Activated CD4-positive, alpha-beta T cell treated with anti-CD3 and anti-CD28 coated beads for 36 hours (primary cell): Measurements from ENCODE around the gene GNL1. TPM values are rescaled to one million over a fixed set of nuclear protein-coding genes. Genes with fewer than 3 reads are reported as not detected.
A peak's percentile ranks its signal among the peaks of the same experiment; 100 is the strongest.
"Not testable (repeated sequence)": the region's sequence is repeated elsewhere in the genome, so short reads cannot be mapped to it uniquely, and the experiment has no call there.

Experiments used
- ATAC-seq: fragments of 200-7000 bp; cut with Tn5 transposase; one replicate; pipeline ENCODE4 v1.10.0; 2021; ENCODE audit warnings: mild to moderate bottlenecking, moderate library complexity
- CTCF ChIA-PET: fragments of 350-600 bp; sonication (Branson Sonifier 250); formaldehyde crosslinking; loops from one replicate; lab custom pipeline; 2021; ENCODE audit warnings: antibody characterized with exemption; lab: Charles Lee
- POLR2A ChIA-PET: fragments of 350-600 bp; sonication (Branson Sonifier 250); formaldehyde crosslinking; loops from one replicate; lab custom pipeline; 2021; ENCODE audit warnings: antibody characterized with exemption, inconsistent platforms; lab: Charles Lee
- DNase-seq: peaks from one replicate; pipeline ENCODE4 v3.0.0-alpha.2; 2020
- H3K27ac Mint-ChIP-seq: one replicate; pipeline ENCODE4 v1.8.0; 2021; ENCODE audit warnings: mixed read lengths
- H3K27me3 Mint-ChIP-seq: one replicate; pipeline ENCODE4 v1.8.0; 2021; ENCODE audit warnings: mixed read lengths
- H3K36me3 Mint-ChIP-seq: one replicate; pipeline ENCODE4 v1.8.0; 2021; ENCODE audit warnings: low read depth, mixed read lengths
- H3K4me1 Mint-ChIP-seq: one replicate; pipeline ENCODE4 v1.8.0; 2021; ENCODE audit warnings: mixed read lengths
- H3K4me3 Mint-ChIP-seq: one replicate; pipeline ENCODE4 v1.8.0; 2021; ENCODE audit warnings: mild to moderate bottlenecking, moderate library complexity, mixed read lengths
- H3K9me3 Mint-ChIP-seq: one replicate; pipeline ENCODE4 v1.8.0; 2021; ENCODE audit warnings: low read depth, mixed read lengths
- intact Hi-C, 2 experiments: fragments of 100-400 bp; cut with DNase I in 1 of 2; cut with micrococcal nuclease in 1 of 2; formaldehyde crosslinking; loops; one replicate each; pipeline versions ENCODE4 v1.14.2 to v1.15.1; 2022 to 2024; cut with DNase I, micrococcal nuclease
- total RNA-seq, 2 experiments: library from RNA; stranded (reverse); gene quantifications; one replicate each; pipeline ENCODE4 v1.2.3, GENCODE V29; 2021

Gene GNL1
- total RNA-seq, 2 experiments from 2014 or later = 91.3 to 104 TPM

GRCh38 chr6:30537931-30538330, 18.4 kb downstream of the GNL1 start:
- DNase-seq (no peak), ATAC-seq (no peak)
- no peaks in the 10 kb centered on the region for H3K27me3 Mint-ChIP-seq
- ChIA-PET CTCF (interaction anchor here (1.6 to 15.2 kb wide), 4 partner anchors 27 to 55 kb away, joined by 6 to 386 read pairs (median 120); no protein-coding TSS in a partner anchor), POLR2A (no interaction called here)
- no peak overlapping the region for H3K27ac Mint-ChIP-seq
- H3K4me1 Mint-ChIP-seq = peaks cover 35% of the 10 kb centered on the region
- H3K36me3 Mint-ChIP-seq = no peaks in the 10 kb centered on the region
- H3K4me3 Mint-ChIP-seq = no peak overlapping the region
- intact Hi-C loops = loop anchor here in 1 of 2 experiments (1.0 kb wide), 1 partner anchor 10 kb away; no protein-coding TSS in a partner anchor
- no peaks in the 10 kb centered on the region for H3K9me3 Mint-ChIP-seq

GRCh38 chr6:30533460-30534294, 22.6 kb downstream of the GNL1 start:
- no peaks in the 10 kb centered on the region for H3K27me3 Mint-ChIP-seq
- CTCF ChIA-PET = interaction anchor here (1.1 to 4.9 kb wide), 7 partner anchors 9 to 292 kb away, joined by 3 to 111 read pairs (median 19); no protein-coding TSS in a partner anchor
- intact Hi-C loops = loop anchor here in 1 of 2 experiments (2.0 kb wide), 1 partner anchor 51 kb away; no protein-coding TSS in a partner anchor
- POLR2A ChIA-PET = interaction anchor here (0.7 kb wide), 1 partner anchor 47 kb away, joined by 3 read pairs; no protein-coding TSS in a partner anchor
- peaks cover 7% of the 10 kb centered on the region for H3K36me3 Mint-ChIP-seq
- peak overlapping the region; percentile 92 for H3K27ac Mint-ChIP-seq
- DNase-seq (no peak), ATAC-seq (no peak)
- H3K4me3 Mint-ChIP-seq = peak overlapping the region; percentile 63
- no peaks in the 10 kb centered on the region for H3K9me3 Mint-ChIP-seq
- H3K4me1 Mint-ChIP-seq = peaks cover 58% of the 10 kb centered on the region

GRCh38 chr6:30530014-30530413, 26.3 kb downstream of the GNL1 start:
- Mint-ChIP-seq H3K4me3 (peak overlapping the region; percentile 2), H3K4me1 (peaks cover 75% of the 10 kb centered on the region), H3K27me3 (no peaks in the 10 kb centered on the region), H3K9me3 (peaks cover 8% of the 10 kb centered on the region), H3K27ac (peak overlapping the region; percentile 92), H3K36me3 (peaks cover 23% of the 10 kb centered on the region)
- ATAC-seq (no peak), DNase-seq (no peak)
- intact Hi-C loops = no loop called here
- ChIA-PET POLR2A (interaction anchor here (0.6 to 1.9 kb wide), 11 partner anchors 9 to 43 kb away, joined by 3 to 45 read pairs (median 5); no protein-coding TSS in a partner anchor), CTCF (interaction anchor here (0.6 to 4.9 kb wide), 10 partner anchors 12 to 241 kb away, joined by 3 to 111 read pairs (median 8); no protein-coding TSS in a partner anchor)

GRCh38 chr6:30529349-30529875, 26.9 kb downstream of the GNL1 start:
- peak overlapping the region; percentile 92 for H3K27ac Mint-ChIP-seq
- DNase-seq (peak; percentile 81), ATAC-seq (peak; percentile 57)
- H3K4me3 Mint-ChIP-seq = peak overlapping the region; percentile 2
- not testable (repeated sequence) for H3K27me3 Mint-ChIP-seq
- H3K9me3 Mint-ChIP-seq = peaks cover 11% of the 10 kb centered on the region
- intact Hi-C loops = loop anchor here (1.0 to 5.0 kb wide), 7 partner anchors 21 to 828 kb away; partner anchors contain the start of genes GNL1 (in 1 of the 2), HLA-B (in 1 of the 2) and HLA-E (in 1 of the 2)
- ChIA-PET CTCF (interaction anchor here (0.6 to 4.9 kb wide), 12 partner anchors 11 to 242 kb away, joined by 3 to 111 read pairs (median 6); no protein-coding TSS in a partner anchor), POLR2A (interaction anchor here (0.6 to 1.9 kb wide), 10 partner anchors 8 to 42 kb away, joined by 3 to 45 read pairs (median 6); no protein-coding TSS in a partner anchor)
- peaks cover 81% of the 10 kb centered on the region for H3K4me1 Mint-ChIP-seq
- peaks cover 28% of the 10 kb centered on the region for H3K36me3 Mint-ChIP-seq

GRCh38 chr6:30526444-30526843, 29.8 kb downstream of the GNL1 start:
- intact Hi-C loops = loop anchor here (5.0 kb wide), 3 partner anchors 261 to 831 kb away; partner anchors contain the start of gene HLA-B (in 1 of the 2)
- POLR2A ChIA-PET, H3K27me3 Mint-ChIP-seq, H3K4me3 Mint-ChIP-seq, DNase-seq, ATAC-seq: not testable (repeated sequence)
- peaks cover 53% of the 10 kb centered on the region for H3K36me3 Mint-ChIP-seq
- peaks cover 30% of the 10 kb centered on the region for H3K9me3 Mint-ChIP-seq
- CTCF ChIA-PET = interaction anchor here (1.3 kb wide), 1 partner anchor 43 kb away, joined by 3 read pairs; no protein-coding TSS in a partner anchor
- H3K27ac Mint-ChIP-seq = peak overlapping the region; percentile 59
- H3K4me1 Mint-ChIP-seq = peaks cover 84% of the 10 kb centered on the region

GRCh38 chr6:30521952-30522351, 34.3 kb downstream of the GNL1 start:
- Mint-ChIP-seq H3K9me3 (peaks cover 42% of the 10 kb centered on the region), H3K36me3 (peaks cover 71% of the 10 kb centered on the region), H3K27ac (peak overlapping the region; percentile 87), H3K4me1 (peaks cover 80% of the 10 kb centered on the region)
- ChIA-PET POLR2A (interaction anchor here (0.7 kb wide), 1 partner anchor 94 kb away, joined by 3 read pairs; no protein-coding TSS in a partner anchor), CTCF (interaction anchor here (1.1 to 1.6 kb wide), 4 partner anchors 10 to 75 kb away, joined by 3 to 7 read pairs (median 4); no protein-coding TSS in a partner anchor)
- H3K4me3 Mint-ChIP-seq, intact Hi-C loops, DNase-seq, ATAC-seq, H3K27me3 Mint-ChIP-seq: not testable (repeated sequence)

- ATAC-seq, H3K27me3 Mint-ChIP-seq, H3K4me3 Mint-ChIP-seq, DNase-seq, intact Hi-C loops: not testable (repeated sequence)
- Mint-ChIP-seq H3K9me3 (peaks cover 39% of the 10 kb centered on the region), H3K4me1 (peaks cover 78% of the 10 kb centered on the region), H3K27ac (peak overlapping the region; percentile 87), H3K36me3 (peaks cover 65% of the 10 kb centered on the region)
- CTCF ChIA-PET = interaction anchor here (0.6 to 1.6 kb wide), 6 partner anchors 11 to 380 kb away, joined by 3 to 7 read pairs (median 4); no protein-coding TSS in a partner anchor
- POLR2A ChIA-PET = interaction anchor here (0.7 to 1.1 kb wide), 2 partner anchors 9 to 94 kb away, joined by 3 to 5 read pairs; no protein-coding TSS in a partner anchor
Measured at GRCh38 chr6:30521082-30521481, 35.2 kb downstream of the GNL1 start.

GRCh38 chr6:30520522-30520921, 35.8 kb downstream of the GNL1 start:
- peaks cover 60% of the 10 kb centered on the region for H3K36me3 Mint-ChIP-seq

GRCh38 chr6:30518505-30519145, 37.7 kb downstream of the GNL1 start:
- CTCF ChIA-PET = interaction anchor here (0.7 to 3.6 kb wide), 6 partner anchors 10 to 251 kb away, joined by 3 to 17 read pairs (median 4); no protein-coding TSS in a partner anchor
- peak overlapping the region; percentile 42 for H3K4me3 Mint-ChIP-seq
- ATAC-seq = peak; percentile 7
- peaks cover 77% of the 10 kb centered on the region for H3K4me1 Mint-ChIP-seq
- DNase-seq = peak; percentile 77
- H3K36me3 Mint-ChIP-seq = peaks cover 43% of the 10 kb centered on the region
- H3K9me3 Mint-ChIP-seq = peaks cover 24% of the 10 kb centered on the region
- POLR2A ChIA-PET = interaction anchor here (1.2 to 1.7 kb wide), 4 partner anchors 9 to 28 kb away, joined by 4 to 6 read pairs (median 6); no protein-coding TSS in a partner anchor
- intact Hi-C loops = loop anchor here (1.0 to 10.0 kb wide), 2 partner anchors 10 to 1056 kb away; partner anchors contain the start of genes LTA (in 1 of the 2) and TNF (in 1 of the 2)
- H3K27ac Mint-ChIP-seq = peak overlapping the region; percentile 90
- not testable (repeated sequence) for H3K27me3 Mint-ChIP-seq

More at GRCh38 chr6:30520522-30520921, 35.8 kb downstream of the GNL1 start:
- no peaks in the 10 kb centered on the region for H3K27me3 Mint-ChIP-seq
- H3K4me1 Mint-ChIP-seq = peaks cover 78% of the 10 kb centered on the region
- DNase-seq = no peak
- no peak overlapping the region for H3K4me3 Mint-ChIP-seq
- intact Hi-C loops = no loop called here
- ChIA-PET CTCF (interaction anchor here (0.9 to 1.6 kb wide), 2 partner anchors 12 kb away, joined by 4 to 7 read pairs; no protein-coding TSS in a partner anchor), POLR2A (interaction anchor here (1.1 kb wide), 1 partner anchor 9 kb away, joined by 5 read pairs; no protein-coding TSS in a partner anchor)
- peak overlapping the region; percentile 67 for H3K27ac Mint-ChIP-seq
- H3K9me3 Mint-ChIP-seq = peaks cover 37% of the 10 kb centered on the region
- ATAC-seq = no peak
